ENCODE measurements around the gene PLCE1.

GRCh38 chr10:94016727-94017714 lies 23.3 kb downstream of the PLCE1 start:
- no peak for TF ChIP-seq CTCF (IDR thresholded peaks at IDR 0.05)
- no peak for TF ChIP-seq POLR2A (IDR thresholded peaks at IDR 0.05)
